Activated naive CD4-positive, alpha-beta T cell treated with anti-CD3 and anti-CD28 coated beads, Interleukin-2, amount 50 U/mL, for 24 hours (primary cell): ENCODE data around the gene ADGRE2.
"Not testable (repeated sequence)": the region's sequence is repeated elsewhere in the genome, so short reads cannot be mapped to it uniquely, and the experiment has no call there.

Experiments
- H3K27ac Mint-ChIP-seq: one replicate; pipeline ENCODE4 v1.8.0; 2021; ENCODE audit warnings: mild to moderate bottlenecking, mixed read lengths
- H3K27me3 Mint-ChIP-seq: one replicate; pipeline ENCODE4 v1.8.0; 2021; ENCODE audit warnings: mixed read lengths
- H3K36me3 Mint-ChIP-seq: one replicate; pipeline ENCODE4 v1.8.0; 2021; ENCODE audit warnings: mixed read lengths
- H3K4me1 Mint-ChIP-seq: one replicate; pipeline ENCODE4 v1.8.0; 2021; ENCODE audit warnings: mixed read lengths
- H3K4me3 Mint-ChIP-seq: one replicate; pipeline ENCODE4 v1.8.0; 2021; ENCODE audit warnings: mild to moderate bottlenecking, mixed read lengths
- H3K9me3 Mint-ChIP-seq: one replicate; pipeline ENCODE4 v1.8.0; 2021; ENCODE audit warnings: mixed read lengths

Gene ADGRE2

GRCh38 chr19:14783410-14783998 lies 5.1 kb upstream of the ADGRE2 start:
- H3K27ac Mint-ChIP-seq, H3K36me3 Mint-ChIP-seq, H3K4me3 Mint-ChIP-seq, H3K9me3 Mint-ChIP-seq: not testable (repeated sequence)
- peaks cover 20% of the 10 kb centered on the region for H3K4me1 Mint-ChIP-seq
- peaks cover 22% of the 10 kb centered on the region for H3K27me3 Mint-ChIP-seq

DNA sequence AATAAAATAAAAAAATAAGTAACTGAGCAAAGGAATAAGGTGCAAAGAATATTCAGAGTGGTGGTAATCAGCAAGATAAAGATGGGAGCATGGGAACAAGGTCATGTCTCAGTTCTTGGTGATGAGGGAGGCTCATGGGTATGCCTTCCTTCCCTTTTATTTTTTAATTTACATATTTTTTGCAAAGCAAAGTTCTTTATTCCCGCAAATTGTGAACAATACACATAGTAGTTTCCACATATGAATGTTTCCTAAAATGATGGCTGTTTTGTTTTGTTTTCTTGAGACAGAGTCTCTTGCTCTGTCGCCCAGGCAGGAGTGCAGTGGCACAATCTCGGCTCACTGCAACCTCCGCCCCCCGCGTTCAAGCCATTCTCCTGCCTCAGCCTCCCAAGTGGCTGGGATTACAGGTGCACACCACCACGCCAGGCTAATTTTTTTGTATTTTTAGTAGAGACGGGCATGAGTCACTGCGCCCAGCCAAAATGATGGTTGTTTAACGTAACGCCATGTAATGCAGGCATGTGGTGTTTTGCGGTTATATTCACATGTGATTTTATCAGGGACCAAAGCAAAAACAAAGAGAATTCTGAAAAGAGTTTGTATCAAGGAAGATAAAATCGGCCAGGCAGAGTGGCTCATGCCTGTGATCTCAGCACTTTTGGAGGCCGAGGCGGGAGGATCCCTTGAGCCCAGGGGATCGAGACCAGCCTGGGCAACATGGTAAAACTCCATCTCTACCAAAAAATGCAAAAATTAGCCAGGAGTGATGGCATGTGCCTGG lies 4.5 kb upstream of the ADGRE2 start:
- no peaks in the 10 kb centered on the region for H3K9me3 Mint-ChIP-seq
- no peak overlapping the region for H3K4me3 Mint-ChIP-seq
- peaks cover 20% of the 10 kb centered on the region for H3K4me1 Mint-ChIP-seq
- H3K27ac Mint-ChIP-seq = no peak overlapping the region
- peaks cover 24% of the 10 kb centered on the region for H3K27me3 Mint-ChIP-seq
- H3K36me3 Mint-ChIP-seq = no peaks in the 10 kb centered on the region

GRCh38 chr19:14781713-14782536 lies 3.6 kb upstream of the ADGRE2 start:
- H3K4me1 Mint-ChIP-seq = peaks cover 15% of the 10 kb centered on the region
- H3K9me3 Mint-ChIP-seq, H3K36me3 Mint-ChIP-seq, H3K4me3 Mint-ChIP-seq, H3K27ac Mint-ChIP-seq: not testable (repeated sequence)
- peaks cover 27% of the 10 kb centered on the region for H3K27me3 Mint-ChIP-seq

- H3K27ac Mint-ChIP-seq, H3K36me3 Mint-ChIP-seq, H3K4me1 Mint-ChIP-seq, H3K4me3 Mint-ChIP-seq, H3K9me3 Mint-ChIP-seq: not testable (repeated sequence)
- peaks cover 28% of the 10 kb centered on the region for H3K27me3 Mint-ChIP-seq
Observed at GRCh38 chr19:14780622-14781225, 2.4 kb upstream of the ADGRE2 start.

- no peak overlapping the region for H3K4me3 Mint-ChIP-seq
- H3K36me3 Mint-ChIP-seq = no peaks in the 10 kb centered on the region
- no peaks in the 10 kb centered on the region for H3K9me3 Mint-ChIP-seq
- H3K4me1 Mint-ChIP-seq = peaks cover 5% of the 10 kb centered on the region
- H3K27me3 Mint-ChIP-seq = peaks cover 27% of the 10 kb centered on the region
- H3K27ac Mint-ChIP-seq = no peak overlapping the region
Observed at GRCh38 chr19:14779151-14779550, 791 bp upstream of the ADGRE2 start.

DNA sequence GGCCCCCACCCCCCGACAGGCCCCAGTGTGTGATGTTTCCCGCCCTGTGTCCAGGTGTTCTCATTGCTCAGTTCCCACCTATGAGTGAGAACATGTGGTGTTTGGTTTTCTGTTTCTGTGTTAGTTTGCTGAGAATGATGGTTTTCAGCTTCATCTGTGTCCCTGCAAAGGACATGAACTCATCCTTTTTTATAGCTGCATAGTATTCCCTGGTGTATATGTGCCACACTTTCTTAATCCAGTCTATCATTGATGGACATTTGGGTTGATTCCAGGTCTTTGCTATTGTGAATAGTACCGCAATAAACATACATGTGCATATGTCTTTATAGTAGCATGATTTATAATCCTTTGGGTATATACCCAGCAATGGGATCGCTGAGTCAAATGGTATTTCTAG lies 715 bp downstream of the ADGRE2 start:
- H3K36me3 Mint-ChIP-seq, H3K27ac Mint-ChIP-seq, H3K9me3 Mint-ChIP-seq, H3K4me1 Mint-ChIP-seq, H3K4me3 Mint-ChIP-seq: not testable (repeated sequence)
- peaks cover 24% of the 10 kb centered on the region for H3K27me3 Mint-ChIP-seq

DNA sequence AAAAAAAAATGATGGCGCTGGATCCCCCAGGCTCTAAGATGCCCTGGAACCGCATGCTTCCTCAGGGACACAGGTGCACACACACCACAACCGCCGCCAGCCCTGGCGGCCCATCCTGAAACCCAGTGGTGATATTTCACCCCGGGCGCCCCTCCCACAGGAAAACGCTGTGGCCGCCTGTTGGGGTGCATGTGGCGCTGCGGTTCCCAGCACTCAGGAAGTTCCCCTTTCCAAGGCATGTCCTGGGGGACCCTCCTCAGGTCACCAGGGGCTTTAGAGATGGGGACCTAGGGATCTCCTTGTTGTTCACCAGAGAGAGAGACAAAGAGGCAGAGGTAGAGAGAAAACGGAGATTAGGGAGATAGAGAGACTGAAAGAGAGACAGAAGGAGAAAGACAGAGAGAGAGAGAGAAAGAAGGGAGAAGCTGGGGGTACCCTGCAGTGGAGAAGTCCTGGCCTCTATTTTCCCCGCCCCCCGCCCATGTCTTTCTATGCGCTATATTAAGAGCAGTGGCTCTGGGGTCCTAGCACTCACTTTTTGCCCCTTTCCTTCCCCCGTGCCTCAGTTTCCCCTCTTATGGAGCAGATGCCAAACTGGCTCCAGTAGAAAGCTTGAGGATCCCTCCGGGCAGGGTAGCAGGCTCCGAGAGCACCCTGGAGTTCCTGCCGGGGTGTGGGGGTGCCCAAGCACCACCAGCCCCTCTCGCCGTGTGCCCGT lies 2.3 kb downstream of the ADGRE2 start:
- peaks cover 24% of the 10 kb centered on the region for H3K27me3 Mint-ChIP-seq
- no peaks in the 10 kb centered on the region for H3K9me3 Mint-ChIP-seq
- H3K27ac Mint-ChIP-seq = no peak overlapping the region

DNA sequence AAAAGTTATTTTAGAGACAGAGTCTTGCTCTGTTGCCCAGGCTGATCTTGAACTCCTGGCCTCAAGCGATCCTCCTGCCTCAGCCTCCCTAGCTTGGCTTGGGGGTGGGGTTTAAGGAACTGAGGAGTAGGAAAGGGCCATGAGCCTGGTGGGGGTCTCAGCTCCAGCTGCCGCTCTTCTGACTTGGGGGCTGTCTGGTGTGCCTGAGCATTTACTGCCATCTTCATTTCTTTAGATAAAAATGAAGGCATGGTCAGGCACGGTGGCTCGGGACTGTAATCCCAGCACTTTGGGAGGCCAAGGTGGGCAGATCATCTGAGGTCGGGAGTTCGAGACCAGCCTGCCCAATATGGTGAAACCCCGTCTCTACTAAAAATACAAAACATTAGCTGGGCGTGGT lies 3.0 kb downstream of the ADGRE2 start:
- not testable (repeated sequence) for H3K4me3 Mint-ChIP-seq, H3K27ac Mint-ChIP-seq, H3K36me3 Mint-ChIP-seq, H3K9me3 Mint-ChIP-seq, H3K4me1 Mint-ChIP-seq
- peaks cover 21% of the 10 kb centered on the region for H3K27me3 Mint-ChIP-seq

More for the DNA sequence above, 2.3 kb downstream of the ADGRE2 start:
- H3K4me1 Mint-ChIP-seq = peaks cover 5% of the 10 kb centered on the region
- H3K4me3 Mint-ChIP-seq = peak overlapping the region; percentile 27
- H3K36me3 Mint-ChIP-seq = no peaks in the 10 kb centered on the region

DNA sequence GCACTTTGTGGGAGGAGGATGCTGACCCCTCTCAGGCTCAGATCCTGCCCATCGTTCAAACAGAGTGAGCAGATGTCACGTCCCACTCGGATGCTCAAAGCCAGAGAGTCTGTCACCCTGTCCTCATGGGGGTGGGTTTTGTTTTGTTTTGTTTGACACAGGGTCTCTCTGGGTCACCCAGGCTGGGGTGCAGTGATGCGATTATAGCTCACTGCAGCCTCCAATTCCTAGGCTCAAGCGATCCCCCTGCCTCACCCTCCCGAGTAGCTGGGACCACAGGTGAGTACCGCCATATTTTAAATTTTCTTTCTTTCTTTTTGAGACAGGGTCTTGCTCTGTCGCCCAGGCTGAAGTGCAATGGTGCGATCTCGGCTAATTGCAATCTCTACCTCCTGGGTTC lies 4.0 kb downstream of the ADGRE2 start:
- H3K27ac Mint-ChIP-seq = no peak overlapping the region
- no peaks in the 10 kb centered on the region for H3K9me3 Mint-ChIP-seq
- H3K27me3 Mint-ChIP-seq = peaks cover 21% of the 10 kb centered on the region
- H3K36me3 Mint-ChIP-seq = no peaks in the 10 kb centered on the region
- H3K4me3 Mint-ChIP-seq = no peak overlapping the region
- H3K4me1 Mint-ChIP-seq = peaks cover 5% of the 10 kb centered on the region

DNA sequence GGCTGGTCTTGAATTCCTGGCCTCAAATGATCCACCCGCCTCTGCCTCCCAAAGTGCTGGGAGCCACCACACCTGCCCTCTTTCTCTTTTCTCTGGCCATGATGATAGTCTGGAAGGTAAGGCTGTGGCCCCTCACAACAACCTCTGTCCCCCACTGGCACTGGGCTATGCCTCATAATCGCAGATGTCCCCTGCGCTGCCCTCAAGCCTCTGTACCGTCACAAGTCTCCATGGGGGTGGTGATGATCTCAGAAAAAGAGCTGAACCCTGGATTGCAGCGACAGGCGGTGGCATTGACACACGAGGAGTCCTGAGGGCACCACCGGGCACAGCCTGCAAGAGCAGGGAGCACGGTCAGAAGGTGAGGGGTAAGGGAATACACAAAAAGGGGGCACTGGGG lies 4.6 kb downstream of the ADGRE2 start:
- not testable (repeated sequence) for H3K9me3 Mint-ChIP-seq, H3K4me1 Mint-ChIP-seq, H3K36me3 Mint-ChIP-seq, H3K27ac Mint-ChIP-seq, H3K4me3 Mint-ChIP-seq
- peaks cover 19% of the 10 kb centered on the region for H3K27me3 Mint-ChIP-seq

GRCh38 chr19:14772995-14773394 lies 5.4 kb downstream of the ADGRE2 start:
- Mint-ChIP-seq H3K36me3 (no peaks in the 10 kb centered on the region), H3K27me3 (peaks cover 17% of the 10 kb centered on the region), H3K4me3 (no peak overlapping the region), H3K27ac (no peak overlapping the region), H3K4me1 (peaks cover 5% of the 10 kb centered on the region), H3K9me3 (no peaks in the 10 kb centered on the region)

GRCh38 chr19:14772467-14772866 lies 5.9 kb downstream of the ADGRE2 start:
- Mint-ChIP-seq H3K27ac (no peak overlapping the region), H3K36me3 (no peaks in the 10 kb centered on the region), H3K4me3 (no peak overlapping the region), H3K9me3 (no peaks in the 10 kb centered on the region), H3K27me3 (peaks cover 13% of the 10 kb centered on the region), H3K4me1 (peaks cover 5% of the 10 kb centered on the region)

GRCh38 chr19:14770944-14771839 lies 7.2 kb downstream of the ADGRE2 start:
- H3K27me3 Mint-ChIP-seq = peaks cover 13% of the 10 kb centered on the region
- peaks cover 4% of the 10 kb centered on the region for H3K4me1 Mint-ChIP-seq
- no peaks in the 10 kb centered on the region for H3K36me3 Mint-ChIP-seq
- no peak overlapping the region for H3K4me3 Mint-ChIP-seq
- no peaks in the 10 kb centered on the region for H3K9me3 Mint-ChIP-seq
- no peak overlapping the region for H3K27ac Mint-ChIP-seq

DNA sequence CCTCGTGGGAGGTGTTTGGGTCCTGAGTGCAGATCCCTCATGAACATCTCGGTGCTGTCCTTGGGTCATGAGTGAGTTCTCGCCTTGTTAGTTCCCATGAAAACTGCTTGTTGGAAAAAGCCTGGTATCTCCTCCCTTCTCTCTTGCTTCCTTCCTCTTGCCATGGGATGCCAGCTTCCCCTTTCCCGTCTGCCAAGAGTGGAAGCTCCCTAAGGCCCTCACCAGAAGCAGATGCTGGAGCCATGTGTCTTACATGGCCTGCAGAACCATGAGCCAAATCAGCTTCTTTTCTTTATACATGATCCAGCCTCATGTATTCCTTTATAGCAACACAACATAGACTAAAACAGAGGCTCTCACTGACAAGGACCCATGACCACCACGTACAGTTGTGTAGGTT lies 8.2 kb downstream of the ADGRE2 start:
- no peaks in the 10 kb centered on the region for H3K4me1 Mint-ChIP-seq
- H3K27ac Mint-ChIP-seq = no peak overlapping the region
- H3K27me3 Mint-ChIP-seq = peaks cover 8% of the 10 kb centered on the region
- no peak overlapping the region for H3K4me3 Mint-ChIP-seq
- no peaks in the 10 kb centered on the region for H3K9me3 Mint-ChIP-seq
- H3K36me3 Mint-ChIP-seq = no peaks in the 10 kb centered on the region
